Measurements from ENCODE around the gene CSH2. TPM values are rescaled to one million over a fixed set of nuclear protein-coding genes. Genes with fewer than 3 reads are reported as not detected.
A peak's percentile ranks its signal among the peaks of the same experiment; 100 is the strongest.

The CSH2 gene
- total and polyA plus RNA-seq, 2 donors from 2014 or later, result not detected

DNA sequence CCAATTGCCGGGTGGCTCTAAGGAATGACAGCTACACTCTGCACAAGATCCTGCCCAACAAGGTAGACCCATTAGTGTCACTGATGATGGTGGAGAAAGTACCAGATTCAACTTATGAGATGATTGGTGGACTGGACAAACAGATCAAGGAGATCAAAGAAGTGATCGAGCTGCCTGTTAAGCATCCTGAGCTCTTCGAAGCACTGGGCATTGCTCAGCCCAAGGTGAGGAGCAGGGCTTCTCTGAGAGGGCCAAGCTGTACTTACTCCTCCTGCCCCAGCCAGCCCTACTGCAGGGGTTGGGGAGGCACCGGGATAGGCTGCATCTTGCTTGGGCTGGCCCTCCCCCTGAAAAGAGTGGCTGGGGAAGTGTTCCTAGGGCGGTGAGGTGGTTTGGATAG, 43.2 kb downstream of the CSH2 start:
- intact Hi-C loops (cut with DNase I), result no loop called here
- TF ChIP-seq, protein P1, sequence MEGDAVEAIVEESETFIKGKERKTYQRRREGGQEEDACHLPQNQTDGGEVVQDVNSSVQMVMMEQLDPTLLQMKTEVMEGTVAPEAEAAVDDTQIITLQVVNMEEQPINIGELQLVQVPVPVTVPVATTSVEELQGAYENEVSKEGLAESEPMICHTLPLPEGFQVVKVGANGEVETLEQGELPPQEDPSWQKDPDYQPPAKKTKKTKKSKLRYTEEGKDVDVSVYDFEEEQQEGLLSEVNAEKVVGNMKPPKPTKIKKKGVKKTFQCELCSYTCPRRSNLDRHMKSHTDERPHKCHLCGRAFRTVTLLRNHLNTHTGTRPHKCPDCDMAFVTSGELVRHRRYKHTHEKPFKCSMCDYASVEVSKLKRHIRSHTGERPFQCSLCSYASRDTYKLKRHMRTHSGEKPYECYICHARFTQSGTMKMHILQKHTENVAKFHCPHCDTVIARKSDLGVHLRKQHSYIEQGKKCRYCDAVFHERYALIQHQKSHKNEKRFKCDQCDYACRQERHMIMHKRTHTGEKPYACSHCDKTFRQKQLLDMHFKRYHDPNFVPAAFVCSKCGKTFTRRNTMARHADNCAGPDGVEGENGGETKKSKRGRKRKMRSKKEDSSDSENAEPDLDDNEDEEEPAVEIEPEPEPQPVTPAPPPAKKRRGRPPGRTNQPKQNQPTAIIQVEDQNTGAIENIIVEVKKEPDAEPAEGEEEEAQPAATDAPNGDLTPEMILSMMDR (IDR thresholded peaks at IDR 0.05; ENCODE audit: borderline replicate concordance, extremely low read depth, insufficient read depth), result no peak

DNA sequence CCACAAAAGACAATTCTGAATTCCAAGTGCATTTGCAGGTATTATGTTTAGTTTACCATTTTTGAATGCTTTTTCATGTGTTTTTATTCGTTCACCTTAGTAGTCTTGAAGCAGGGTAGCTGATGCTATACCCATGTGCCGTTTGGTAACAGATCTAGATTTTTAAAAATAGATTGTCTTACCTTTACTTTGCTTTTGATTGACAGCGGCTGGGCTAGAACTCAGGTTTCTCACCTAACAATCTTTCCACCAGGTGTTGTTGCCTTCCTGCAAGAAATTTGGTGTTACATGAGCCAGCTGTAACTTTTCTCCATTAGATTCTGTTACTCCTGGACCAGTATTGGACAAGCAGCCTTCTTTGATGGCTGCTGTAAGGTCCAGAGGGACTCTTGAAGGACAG, 44.5 kb downstream of the CSH2 start:
- no peaks in the 10 kb centered on the region for H3K9me3 ChIP-seq (ENCODE audit: control insufficient read depth in 2 of 3, insufficient read depth in 1 of 3, low read length in 3 of 3)
- DNase-seq, result no peak
- H3K4me1 ChIP-seq (ENCODE audit: control insufficient read depth in 2 of 3, insufficient read depth in 2 of 3, low read depth in 1 of 3, low read length in 3 of 3), result peaks cover 0 to 26% (median 20%) of the 10 kb centered on the region in 3 donors
- no peaks in the 10 kb centered on the region for H3K27me3 ChIP-seq (ENCODE audit: control insufficient read depth, insufficient read depth, low read length)
- peaks cover 18 to 75% (median 54%) of the 10 kb centered on the region in 3 donors for H3K36me3 ChIP-seq (ENCODE audit: control insufficient read depth in 2 of 3, insufficient read depth in 3 of 3, low read length in 3 of 3)
- H3K9ac ChIP-seq (ENCODE audit: low read length in 3 of 3), result peak overlapping the region in 1 of 3 donors; percentile 75
- TF ChIP-seq, protein P1 (IDR thresholded peaks at IDR 0.05; ENCODE audit: borderline replicate concordance, extremely low read depth, insufficient read depth), result no peak
- intact Hi-C loops (cut with DNase I), result no loop called here
- peak overlapping the region in 1 of 3 donors; percentile 99 for H3K4me3 ChIP-seq (ENCODE audit: low read length in 3 of 3)
- no peak overlapping the region for H3K27ac ChIP-seq (ENCODE audit: low read depth in 2 of 2, low read length in 2 of 2)
- no peak for FAIRE-seq

More for the DNA sequence above, 43.2 kb downstream of the CSH2 start:
- Histone ChIP-seq H3K36me3 (ENCODE audit: control insufficient read depth in 2 of 3, insufficient read depth in 3 of 3, low read length in 3 of 3) (peaks cover 14 to 73% (median 50%) of the 10 kb centered on the region in 3 donors), H3K27me3 (ENCODE audit: control insufficient read depth, insufficient read depth, low read length) (no peaks in the 10 kb centered on the region), H3K9ac (ENCODE audit: low read length in 3 of 3) (no peak overlapping the region), H3K9me3 (ENCODE audit: control insufficient read depth in 2 of 3, insufficient read depth in 1 of 3, low read length in 3 of 3) (no peaks in the 10 kb centered on the region), H3K4me1 (ENCODE audit: control insufficient read depth in 2 of 3, insufficient read depth in 2 of 3, low read depth in 1 of 3, low read length in 3 of 3) (peaks cover 0 to 23% (median 20%) of the 10 kb centered on the region in 3 donors), H3K27ac (ENCODE audit: low read depth in 2 of 2, low read length in 2 of 2) (no peak overlapping the region), H3K4me3 (ENCODE audit: low read length in 3 of 3) (no peak overlapping the region)
- FAIRE-seq (no peak), DNase-seq (peak in 1 of 5 donors; percentile 48)

DNA sequence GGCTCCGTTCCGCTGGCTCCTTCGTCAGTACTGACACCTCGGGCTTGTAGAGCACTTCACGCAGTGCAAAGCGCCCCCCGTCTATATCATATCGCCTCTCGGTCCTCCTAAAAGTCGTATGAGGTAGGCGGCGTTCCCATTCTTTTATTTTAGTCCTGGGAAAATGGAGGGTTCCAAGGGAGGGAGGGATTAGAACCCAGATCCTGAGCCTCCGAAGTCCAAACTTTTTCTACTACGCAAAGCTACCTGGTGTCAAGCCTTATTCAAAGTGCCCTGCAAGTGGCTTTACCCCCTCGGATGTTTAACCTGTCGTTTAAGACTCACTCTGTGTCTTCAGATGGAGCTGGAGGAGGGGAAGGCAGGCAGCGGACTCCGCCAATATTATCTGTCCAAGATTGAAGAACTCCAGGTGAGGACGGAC, 45.7 kb downstream of the CSH2 start:
- peak overlapping the region; percentile 90 to 99 (median 95) for H3K4me3 ChIP-seq (ENCODE audit: low read length in 3 of 3)
- TF ChIP-seq, protein P1 (IDR thresholded peaks at IDR 0.05; ENCODE audit: borderline replicate concordance, extremely low read depth, insufficient read depth), result no peak
- H3K9me3 ChIP-seq (ENCODE audit: control insufficient read depth in 2 of 3, insufficient read depth in 1 of 3, low read length in 3 of 3), result no peaks in the 10 kb centered on the region
- intact Hi-C loops (cut with DNase I), result no loop called here
- peaks cover 0 to 26% (median 20%) of the 10 kb centered on the region in 3 donors for H3K4me1 ChIP-seq (ENCODE audit: control insufficient read depth in 2 of 3, insufficient read depth in 2 of 3, low read depth in 1 of 3, low read length in 3 of 3)
- H3K9ac ChIP-seq (ENCODE audit: low read length in 3 of 3), result peak overlapping the region; percentile 6 to 93 (median 75)
- no peak for FAIRE-seq
- peaks cover 19 to 77% (median 49%) of the 10 kb centered on the region in 3 donors for H3K36me3 ChIP-seq (ENCODE audit: control insufficient read depth in 2 of 3, insufficient read depth in 3 of 3, low read length in 3 of 3)
- DNase-seq, result peak in 2 of 5 donors; percentile 31 to 44
- H3K27ac ChIP-seq (ENCODE audit: low read depth in 2 of 2, low read length in 2 of 2), result peak overlapping the region; percentile 96 to 99
- H3K27me3 ChIP-seq (ENCODE audit: control insufficient read depth, insufficient read depth, low read length), result no peaks in the 10 kb centered on the region
